HT1080 (cell line): ENCODE results near the gene IDS. TPM values are rescaled to one million over a fixed set of nuclear protein-coding genes. Genes with fewer than 3 reads are reported as not detected.

Source experiments
- DNase-seq: peaks from one replicate; pipeline ENCODE4 v3.0.0-alpha.2; 2015; ENCODE audit warnings: low read depth
- total RNA-seq: library from RNA; depleted of rRNA; stranded (reverse); fragments of >200 nt; shearing (Covaris generic); gene quantifications from 2 replicates; pipeline ENCODE4 v1.2.3, GENCODE V29; 2014; rRNA removed

The IDS gene
- total RNA-seq, 1 experiment from 2014 or later, result 88.4 TPM

- DNase-seq, result no peak
These were observed 42.3 kb downstream of the IDS start for GRCh38 chrX:149462849-149463248.

GRCh38 chrX:149461746-149462145 lies 43.4 kb downstream of the IDS start:
- DNase-seq, result no peak

DNA sequence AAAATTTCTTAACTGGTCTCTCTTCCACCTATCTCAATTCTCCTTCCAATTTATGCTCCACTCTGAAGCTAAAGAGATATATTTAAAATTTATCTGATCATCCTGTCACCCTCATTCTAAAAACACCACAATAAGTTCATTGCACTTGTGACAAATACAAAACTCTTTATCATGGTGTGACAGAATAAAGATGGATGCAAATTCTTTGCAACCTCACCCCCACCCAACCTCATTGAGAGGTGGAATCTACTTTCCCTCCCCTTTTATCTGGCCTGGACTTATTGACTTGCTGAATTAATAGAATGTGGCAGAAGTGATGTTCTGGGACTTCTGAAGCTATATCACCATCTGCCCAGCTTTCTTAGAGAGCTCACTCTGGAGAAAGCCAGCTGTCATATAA lies 46.5 kb downstream of the IDS start:
- no peak for DNase-seq

DNA sequence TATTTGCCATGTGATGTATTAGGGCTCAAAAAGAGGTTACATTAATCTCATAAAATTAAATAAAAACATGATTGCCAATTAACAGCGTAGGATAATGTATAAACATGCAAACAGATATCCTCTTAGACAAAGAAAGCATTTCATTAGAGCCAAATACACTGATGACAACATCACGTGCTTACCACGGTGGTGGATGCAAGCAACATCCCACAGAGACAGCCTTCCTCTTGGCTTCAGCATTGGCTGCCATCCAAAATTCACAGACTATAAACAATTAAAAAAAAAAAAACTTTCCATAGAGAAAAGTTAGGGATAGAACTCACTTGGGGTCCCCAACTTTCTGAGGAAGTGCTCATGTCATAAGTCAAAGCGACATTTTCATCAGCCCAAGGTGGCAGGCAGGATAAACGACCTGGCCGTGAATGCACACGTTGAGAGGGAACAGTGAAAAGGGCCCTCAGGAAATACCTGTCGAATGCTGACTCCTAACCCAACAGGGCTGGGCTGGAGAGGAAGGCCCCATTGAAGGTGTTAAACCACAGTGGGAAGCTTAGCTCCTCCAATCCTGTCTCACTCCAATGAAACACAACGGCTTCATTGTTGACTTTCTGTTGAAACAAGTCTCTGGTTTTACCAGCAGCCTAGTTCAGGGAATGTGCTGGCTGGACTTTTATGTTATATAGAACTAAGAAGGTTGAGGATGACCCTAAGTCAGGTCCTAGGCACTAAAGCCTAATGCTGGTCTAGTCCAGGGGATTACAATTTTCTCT lies 48.4 kb downstream of the IDS start:
- no peak for DNase-seq

DNA sequence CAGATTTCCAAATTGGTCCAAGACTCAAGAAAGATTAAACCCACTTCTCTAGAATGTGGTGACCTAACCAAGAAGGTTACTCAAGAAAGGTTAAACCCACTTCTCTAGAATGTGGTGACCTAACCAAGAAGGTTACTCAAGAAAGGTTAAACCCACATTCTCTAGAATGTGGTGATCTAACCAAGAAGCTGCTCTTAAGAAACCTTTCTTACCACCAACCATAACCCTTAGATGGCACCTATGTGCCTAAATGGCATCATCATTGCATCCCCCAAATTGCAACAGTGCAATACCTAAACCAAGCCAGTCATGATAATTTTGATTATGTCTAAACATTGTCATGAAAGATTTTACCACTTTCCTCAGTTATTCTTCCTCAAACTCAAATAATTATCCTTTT lies 49.2 kb downstream of the IDS start:
- no peak for DNase-seq

GRCh38 chrX:149453906-149454822 lies 50.9 kb downstream of the IDS start:
- DNase-seq, result no peak

GRCh38 chrX:149453030-149453429 lies 52.1 kb downstream of the IDS start:
- peak; percentile 73 for DNase-seq

- DNase-seq, result no peak
These were observed 71.7 kb downstream of the IDS start for GRCh38 chrX:149433451-149433850.

DNA sequence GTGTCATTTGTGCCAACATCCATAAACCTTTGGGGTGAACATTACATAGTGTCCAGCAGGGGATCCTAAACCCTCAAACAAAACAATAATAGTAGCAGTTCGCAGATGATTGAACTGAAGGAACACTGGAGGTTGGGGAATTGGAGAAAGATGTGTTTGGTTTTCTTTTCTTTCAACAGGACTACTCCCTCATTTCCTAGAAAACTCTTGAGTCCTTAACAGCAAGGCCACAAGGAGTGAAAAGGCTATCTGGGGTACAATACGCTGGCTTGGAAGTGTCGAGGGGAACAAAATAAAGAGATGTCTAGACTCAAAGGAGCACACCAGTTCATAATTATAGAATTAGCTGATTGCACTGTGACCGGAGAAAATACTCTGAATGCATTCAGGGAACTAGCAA lies 72.1 kb downstream of the IDS start:
- no peak for DNase-seq

Other genes with a start within 250 kb of the IDS start
- gene EOLA1, start 35.7 kb upstream of the IDS start, total RNA-seq, result 11.2 and 12.4 TPM in 2 replicates
- gene HSFX3, start 44.6 kb upstream of the IDS start, total RNA-seq, result not detected in 2 replicates
- gene MAGEA9B, start 82.2 kb upstream of the IDS start, total RNA-seq, result 0.50 and 0.93 TPM in 2 replicates
- gene HSFX2, start 90.0 kb upstream of the IDS start, total RNA-seq, result not detected in 2 replicates
- 11.3 and 11.6 TPM in 2 replicates for gene TMEM185A, start 126.5 kb upstream of the IDS start, total RNA-seq
- gene MAGEA11, start 206.8 kb upstream of the IDS start, total RNA-seq, result 54.2 and 60.1 TPM in 2 replicates